Measurements from ENCODE around the gene CWH43.
"Not testable (repeated sequence)": the region's sequence is repeated elsewhere in the genome, so short reads cannot be mapped to it uniquely, and the experiment has no call there.

GRCh38 chr4:49104231-49104930 is 118.3 kb downstream of the CWH43 start:
- not testable (repeated sequence) for TF ChIP-seq CTCF, POLR2A (IDR thresholded peaks at IDR 0.05)
